GM04504 (cell line): ENCODE data around the gene IGSF11.
"Not testable (repeated sequence)": the region's sequence is repeated elsewhere in the genome, so short reads cannot be mapped to it uniquely, and the experiment has no call there.

Source experiments
- DNase-seq: peaks from one replicate; pipeline ENCODE4 v3.0.0-alpha.2; 2012; ENCODE audit warnings: low read depth

IGSF11 gene, protein sequence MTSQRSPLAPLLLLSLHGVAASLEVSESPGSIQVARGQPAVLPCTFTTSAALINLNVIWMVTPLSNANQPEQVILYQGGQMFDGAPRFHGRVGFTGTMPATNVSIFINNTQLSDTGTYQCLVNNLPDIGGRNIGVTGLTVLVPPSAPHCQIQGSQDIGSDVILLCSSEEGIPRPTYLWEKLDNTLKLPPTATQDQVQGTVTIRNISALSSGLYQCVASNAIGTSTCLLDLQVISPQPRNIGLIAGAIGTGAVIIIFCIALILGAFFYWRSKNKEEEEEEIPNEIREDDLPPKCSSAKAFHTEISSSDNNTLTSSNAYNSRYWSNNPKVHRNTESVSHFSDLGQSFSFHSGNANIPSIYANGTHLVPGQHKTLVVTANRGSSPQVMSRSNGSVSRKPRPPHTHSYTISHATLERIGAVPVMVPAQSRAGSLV

GRCh38 chr3:119034256-119035013 is at the start of gene IGSF11:
IGSF11 (minus strand) TSS chr3:119034846; CDS start chr3:119034582, 264 bp downstream.
- peak; percentile 10 for DNase-seq

GRCh38 chr3:119080364-119080763 is 45.7 kb upstream of the IGSF11 start:
- no peak for DNase-seq

DNA sequence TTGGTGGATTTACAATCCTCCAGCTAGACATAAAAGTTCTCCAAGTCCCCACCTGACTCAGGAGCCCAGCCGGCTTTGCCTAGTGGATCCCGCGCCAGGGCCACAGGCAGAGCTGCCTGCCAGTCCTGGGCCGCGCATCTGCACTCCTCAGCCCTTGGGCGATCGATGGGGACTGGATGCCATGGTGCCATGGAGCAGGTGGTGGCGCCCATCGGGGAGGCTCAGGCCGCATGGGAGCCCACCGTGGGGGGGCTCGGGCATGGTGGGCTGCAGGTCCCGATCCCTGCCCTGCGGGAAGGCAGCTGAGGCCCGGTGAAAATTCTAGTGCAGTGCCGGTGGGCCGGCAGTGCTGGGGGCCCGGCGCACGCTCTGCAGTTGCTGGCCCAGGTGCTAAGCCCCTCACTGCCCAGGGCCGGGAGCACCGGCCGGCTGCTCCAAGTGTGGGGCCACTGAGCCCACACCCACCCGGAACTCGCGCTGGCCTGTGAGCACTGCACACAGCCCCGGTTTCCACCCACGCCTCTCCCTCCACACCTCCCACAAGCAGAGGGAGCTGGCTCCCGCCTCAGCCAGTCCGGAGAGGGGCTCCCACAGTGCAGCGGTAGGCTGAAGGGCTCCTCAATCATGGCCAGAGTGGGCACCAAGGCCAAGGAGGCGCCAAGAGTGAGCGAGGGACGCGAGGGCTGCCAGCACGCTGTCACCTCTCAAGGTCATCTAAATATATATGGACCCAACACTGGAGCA is 38.8 kb upstream of the IGSF11 start:
- DNase-seq, result no peak

DNA sequence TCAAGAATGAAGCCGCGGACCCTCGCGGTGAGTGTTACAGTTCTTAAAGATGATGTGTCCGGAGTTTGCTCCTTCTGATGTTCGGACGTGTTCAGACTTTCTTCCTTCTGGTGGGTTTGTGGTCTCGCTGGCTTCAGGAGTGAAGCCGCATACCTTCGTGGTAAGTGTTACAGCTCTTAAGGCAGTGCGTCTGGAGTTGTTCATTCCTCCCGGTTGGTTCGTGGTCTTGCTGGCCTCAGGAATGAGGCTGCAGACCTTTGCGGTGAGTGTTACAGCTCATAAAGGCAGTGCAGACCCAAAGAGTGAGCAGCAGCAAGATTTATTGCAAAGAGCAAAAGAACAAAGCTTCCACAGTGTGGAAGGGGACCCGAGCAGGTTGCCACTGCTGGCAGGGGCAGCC is 37.8 kb upstream of the IGSF11 start:
- DNase-seq, result not testable (repeated sequence)

GRCh38 chr3:119069725-119070124 is 35.1 kb upstream of the IGSF11 start:
- no peak for DNase-seq

DNA sequence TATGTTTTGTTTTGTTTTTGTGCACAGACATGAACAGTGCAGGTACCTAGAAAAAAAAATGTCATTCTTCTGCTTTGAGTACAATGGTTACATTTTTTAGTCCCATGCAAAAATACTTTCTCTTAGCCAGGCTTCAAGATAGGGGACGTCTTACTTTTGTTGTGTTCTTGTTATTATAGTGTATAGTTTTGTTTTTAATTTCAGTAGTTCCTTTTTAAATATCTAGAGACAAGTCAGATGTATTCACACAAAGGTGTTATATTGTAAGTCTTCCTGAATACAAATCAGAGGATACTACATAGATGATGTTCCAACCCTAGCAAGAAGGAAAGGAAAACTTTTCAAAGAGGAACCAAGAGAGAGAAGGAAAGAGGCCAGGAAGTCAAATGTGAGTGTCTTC is 28.8 kb upstream of the IGSF11 start:
- DNase-seq, result no peak

DNA sequence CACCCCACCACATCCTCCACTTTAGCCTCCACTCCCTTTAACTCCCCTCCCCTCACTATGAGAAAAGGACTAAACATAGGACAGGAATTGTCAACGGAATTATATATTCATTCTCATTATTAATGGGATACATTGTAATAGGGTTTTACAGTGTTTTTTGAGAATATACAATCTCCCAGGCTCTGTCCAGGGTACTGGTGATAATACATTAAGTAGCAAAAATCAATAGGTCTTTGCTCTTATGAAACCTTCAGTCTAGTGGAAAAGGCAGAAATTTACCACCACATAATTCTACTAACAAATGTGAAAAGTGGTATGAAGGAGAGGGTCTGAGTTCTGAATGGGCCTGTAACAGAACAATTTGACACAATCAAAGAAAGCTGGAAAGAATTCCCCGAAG is 28.2 kb upstream of the IGSF11 start:
- DNase-seq, result no peak

DNA sequence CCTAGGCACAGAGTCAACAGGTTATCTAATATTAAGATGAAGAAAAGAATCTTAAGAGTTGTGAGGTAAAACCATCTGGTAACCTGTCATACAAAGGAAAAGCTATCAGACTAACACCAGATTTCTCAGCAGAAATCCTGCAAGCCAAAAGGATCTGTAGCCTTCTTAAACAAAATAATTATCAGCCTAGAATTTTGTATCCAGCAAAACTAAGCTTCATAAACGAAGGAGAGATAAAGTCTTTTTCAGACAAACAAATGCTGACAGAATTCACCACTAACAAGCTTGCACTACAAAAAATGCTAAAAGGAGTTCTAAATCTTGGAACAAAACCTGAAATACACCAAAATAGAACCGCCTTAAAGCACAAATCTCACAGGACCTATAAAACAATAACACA is 9.9 kb upstream of the IGSF11 start:
- no peak for DNase-seq

DNA sequence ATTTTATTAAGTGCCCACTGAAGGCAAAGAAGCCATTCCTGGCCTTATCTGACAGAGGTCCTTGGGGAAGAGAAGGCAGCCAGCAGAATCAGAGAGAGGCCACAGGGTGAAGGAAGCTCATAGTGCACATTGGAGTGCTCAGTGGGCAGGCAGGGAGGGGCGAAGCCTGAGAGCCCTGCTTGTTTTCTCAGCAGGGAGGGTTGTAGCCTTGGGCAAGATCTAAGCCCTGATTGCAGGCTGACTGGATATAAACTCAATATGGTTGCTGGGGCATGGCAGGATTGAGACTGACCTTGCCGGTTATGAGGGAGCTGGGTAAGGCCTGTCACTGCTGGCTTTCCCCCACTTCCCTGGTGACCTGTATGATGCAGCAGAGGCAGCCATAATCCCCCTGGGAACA is 7.5 kb upstream of the IGSF11 start:
- DNase-seq, result no peak

- no peak for DNase-seq
Observed at GRCh38 chr3:119035014-119035346, 334 bp upstream of the IGSF11 start.

GRCh38 chr3:119033393-119034255 is 1.0 kb downstream of the IGSF11 start:
- DNase-seq, result no peak

DNA sequence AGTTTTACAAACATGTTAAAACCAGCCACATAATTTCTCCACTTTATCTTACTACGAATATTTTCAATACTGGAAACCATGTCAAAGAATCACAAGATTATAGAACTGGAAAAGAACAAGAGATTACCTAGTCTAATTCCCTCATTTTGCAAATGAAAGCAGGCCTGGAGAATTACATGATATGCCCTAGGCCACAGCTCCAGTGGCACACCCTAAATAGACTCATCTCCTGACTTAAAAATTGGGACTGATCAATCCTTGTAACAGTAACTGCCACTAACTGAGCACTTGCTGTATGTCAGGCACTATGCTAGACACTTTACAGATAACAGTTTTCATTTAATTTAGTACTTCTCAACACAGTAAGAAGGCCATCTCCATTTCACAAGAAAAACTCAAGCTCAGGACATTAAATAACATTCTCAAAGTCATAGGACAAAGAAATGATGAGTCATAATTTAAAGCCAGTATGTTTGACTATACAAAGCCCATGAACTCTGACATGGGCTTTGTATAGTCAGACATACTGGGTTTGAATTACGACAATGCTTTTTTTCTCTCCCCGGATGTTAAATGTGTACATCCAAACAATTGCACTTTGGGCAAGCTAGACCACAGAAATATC is 9.4 kb downstream of the IGSF11 start:
- no peak for DNase-seq

DNA sequence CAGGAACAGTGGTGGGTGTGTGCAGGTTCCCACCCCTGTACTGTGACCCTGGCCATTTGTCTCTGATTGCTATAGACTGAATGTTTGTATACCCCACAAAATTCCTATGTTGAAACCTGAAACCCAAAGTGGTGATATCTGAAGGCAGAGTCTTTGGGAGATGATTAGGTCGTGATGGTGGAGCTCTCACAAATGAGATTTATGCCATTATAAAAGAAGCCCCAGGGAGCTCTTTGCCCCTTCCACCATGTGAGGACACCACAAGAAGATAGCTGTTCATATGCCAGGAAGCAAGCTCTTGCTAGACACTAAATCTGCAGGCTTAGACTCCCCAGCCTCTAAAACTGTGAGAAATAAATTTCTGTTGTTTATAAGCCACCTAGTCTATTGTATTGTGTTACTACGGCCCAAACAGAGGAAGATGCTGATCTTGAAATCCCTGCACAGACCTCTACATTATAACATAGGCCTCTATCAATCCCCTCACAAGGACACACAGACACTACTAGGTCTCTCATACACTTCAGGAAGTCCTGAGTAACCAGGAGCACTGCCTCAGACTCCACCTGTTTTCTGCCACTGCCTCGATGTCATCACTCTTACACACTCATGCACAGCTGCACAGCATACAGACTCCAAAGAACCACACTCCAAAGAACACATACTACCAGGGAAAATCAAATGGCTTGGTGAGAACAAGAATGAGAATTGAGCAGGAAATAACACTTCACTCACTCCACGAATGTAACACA is 14.7 kb downstream of the IGSF11 start:
- DNase-seq, result no peak

DNA sequence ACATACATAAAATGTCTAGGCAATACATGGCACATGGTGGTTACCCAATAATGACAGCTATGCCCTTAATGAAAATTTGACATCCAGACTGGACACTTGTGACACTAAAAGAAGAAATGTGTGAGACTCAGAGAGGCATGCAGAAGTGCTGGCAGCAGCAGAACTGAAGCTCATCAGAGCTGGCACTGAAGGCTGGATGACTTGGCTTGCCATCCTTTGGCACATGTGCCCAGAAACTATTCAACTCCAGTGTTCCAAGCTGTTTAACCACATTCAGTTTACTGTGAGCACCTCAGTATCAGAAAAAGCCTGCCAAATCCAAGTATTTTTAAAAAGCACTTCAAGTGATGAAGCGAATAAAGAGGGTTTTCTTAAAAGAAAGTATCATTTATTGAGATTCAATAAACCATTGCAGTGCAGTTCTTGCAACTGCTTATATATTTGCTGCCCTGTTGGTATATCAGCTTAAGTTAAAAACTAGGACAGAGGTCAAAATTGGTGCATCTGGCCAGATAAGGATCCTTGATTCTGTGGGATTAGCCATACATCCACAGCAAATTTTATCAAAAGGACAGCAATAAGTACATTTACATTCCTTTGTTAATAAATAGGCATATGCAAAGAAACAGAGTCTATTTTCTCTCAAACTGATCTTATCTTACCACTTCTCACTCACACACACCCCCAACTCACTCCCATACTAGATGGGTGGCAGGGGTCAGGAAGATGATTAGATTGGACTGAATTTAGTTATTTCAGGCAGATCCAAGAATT is 15.8 kb downstream of the IGSF11 start:
- DNase-seq, result no peak

- no peak for DNase-seq
Observed at GRCh38 chr3:119015942-119016341, 18.7 kb downstream of the IGSF11 start.

GRCh38 chr3:119013951-119014350 is 20.7 kb downstream of the IGSF11 start:
- DNase-seq, result no peak

DNA sequence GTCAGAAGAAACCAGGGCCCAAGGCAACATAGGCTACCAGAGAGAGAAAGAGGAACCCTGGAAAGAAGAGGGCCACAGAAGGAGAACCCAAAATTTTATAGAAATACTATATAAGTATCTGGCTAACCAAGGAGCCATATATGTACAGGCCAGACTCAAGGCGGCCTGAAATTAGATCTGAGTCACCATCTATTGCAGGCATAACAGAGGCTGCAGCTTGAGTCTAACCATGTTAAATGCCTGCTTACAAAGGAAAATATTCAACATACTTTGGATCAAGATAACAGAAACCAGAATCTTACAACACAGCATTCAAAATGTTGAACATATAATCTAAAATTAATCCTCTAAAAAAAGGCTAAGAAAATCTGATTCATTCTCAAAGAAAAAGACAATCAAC is 23.1 kb downstream of the IGSF11 start:
- no peak for DNase-seq

GRCh38 chr3:118997190-118997589 is 37.5 kb downstream of the IGSF11 start:
- no peak for DNase-seq

GRCh38 chr3:118991775-118992174 is 42.9 kb downstream of the IGSF11 start:
- DNase-seq, result no peak
